Stomach (tissue), 4 donors: ENCODE measurements around the gene RSL1D1.

Experiments used
- CTCF ChIP-seq, 7 experiments: fragments of 450-650 bp in 4 of 7; fragments of 200-600 bp in 3 of 7; sonication (generic) in 3 of 7; IDR thresholded peaks; one replicate each; pipeline ENCODE4 v1.5.1; 2016 to 2019; ENCODE audit warnings: antibody characterized with exemption in 7 of 7, control low read depth in 2 of 7, mild to moderate bottlenecking in 1 of 7
- EP300 ChIP-seq: sonication (generic); formaldehyde crosslinking; IDR thresholded peaks from one replicate; pipeline ENCODE4 v1.6.1; 2017; ENCODE audit warnings: antibody characterized with exemption

- TF ChIP-seq EP300 (no peak), CTCF (IDR thresholded peaks at IDR 0.05) (no peak)
Observed at GRCh38 chr16:11876306-11876705, 25.0 kb upstream of the RSL1D1 start.
